Lung (tissue), 12 donors: ENCODE results near the gene GAR1. TPM values are rescaled to one million over a fixed set of nuclear protein-coding genes. Genes with fewer than 3 reads are reported as not detected.
A peak's percentile ranks its signal among the peaks of the same experiment; 100 is the strongest.

Experiments used
- ATAC-seq: fragments of 200-7000 bp; cut with Tn5 transposase; one replicate; pipeline ENCODE4 v1.9.1; 2020; ENCODE audit warnings: moderate number of reproducible peaks; ENCODE audit not compliant: insufficient read depth, low FRiP score
- DNase-seq, 3 donors: peaks; one replicate each; pipeline ENCODE4 v3.0.0-alpha.2; 2013 to 2017
- H3K27ac ChIP-seq, 2 donors: one replicate each; pipeline ENCODE4 v1.5.1; 2013; ENCODE audit warnings: mild to moderate bottlenecking in 2 of 2, moderate library complexity in 2 of 2, control low read depth in 1 of 2, inconsistent platforms in 1 of 2, low read depth in 1 of 2, low read length in 1 of 2
- H3K27me3 ChIP-seq, 3 donors: one replicate each; pipeline ENCODE4 v1.5.1; 2013; ENCODE audit warnings: low read length in 2 of 3; ENCODE audit not compliant: control insufficient read depth in 3 of 3, insufficient read depth in 3 of 3
- H3K36me3 ChIP-seq, 4 donors: one replicate each; pipeline ENCODE4 v1.5.1; 2013; ENCODE audit warnings: low read length in 4 of 4, mild to moderate bottlenecking in 1 of 4, moderate library complexity in 1 of 4; ENCODE audit not compliant: control insufficient read depth in 4 of 4, insufficient read depth in 4 of 4
- H3K4me1 ChIP-seq, 5 donors: one replicate each; pipeline ENCODE4 v1.5.1; 2013; ENCODE audit warnings: low read length in 5 of 5, mild to moderate bottlenecking in 2 of 5, moderate library complexity in 1 of 5; ENCODE audit not compliant: control insufficient read depth in 5 of 5, insufficient read depth in 5 of 5
- H3K4me3 ChIP-seq: one replicate; pipeline ENCODE4 v1.5.1; 2013; ENCODE audit warnings: mild to moderate bottlenecking, control low read depth, moderate library complexity
- H3K9ac ChIP-seq, 2 donors: one replicate each; pipeline ENCODE4 v1.5.1; 2013; ENCODE audit warnings: low read length in 2 of 2, control low read depth in 1 of 2; ENCODE audit not compliant: insufficient read depth in 1 of 2
- H3K9me3 ChIP-seq, 4 donors: one replicate each; pipeline ENCODE4 v1.5.1; 2013; ENCODE audit warnings: low read length in 3 of 4, mild to moderate bottlenecking in 1 of 4, moderate library complexity in 1 of 4; ENCODE audit not compliant: control insufficient read depth in 4 of 4, insufficient read depth in 3 of 4
- CTCF ChIP-seq: IDR thresholded peaks from 2 replicates; pipeline ENCODE4 v1.5.1; 2012; ENCODE audit warnings: mild to moderate bottlenecking; ENCODE audit errors: control extremely low read depth, extremely low read depth
- WGBS, 2 donors: extraction: QIAGEN DNeasy Blood & Tissue Kit; methylation state at CpG; one replicate each; pipeline ENCODE4 v1.1.7; 2013; 5-methylcytosine and 5-hydroxymethylcytosine counted together
- polyA plus RNA-seq, 2 donors: library from polyadenylated mRNA; stranded (reverse); fragments of 200-250 nt; gene quantifications; one replicate each; pipeline ENCODE4 v1.2.1, GENCODE V29; 2013
- total RNA-seq, 2 donors: library from RNA; depleted of rRNA in 1 of 2; stranded (reverse); fragments of >200 nt in 1 of 2; gene quantifications; one replicate each; pipeline ENCODE4 v1.2.1, GENCODE V29; 2014 to 2021
- donor health status: control.
- donor health status: control.
- donor health status: Bipolar disorder and iron deficiency.
- donor health status: healthy.
- donor health status: DM: yes; HTN: yes; CAD: no.

Gene GAR1
- total and polyA plus RNA-seq, 4 donors: 7.4 to 24.8 (median 15.2) TPM

- no peak for TF ChIP-seq CTCF
- 62 to 68% methylated on average over 2 of the region's 2 CpGs for WGBS, 2 donors
- no peaks in the 10 kb centered on the region for H3K9me3 ChIP-seq
- peaks cover 5 to 24% (median 10%) of the 10 kb centered on the region in 4 donors for H3K36me3 ChIP-seq
- ATAC-seq: no peak
- no peak overlapping the region for H3K27ac ChIP-seq
- no peak for DNase-seq
- H3K4me1 ChIP-seq: peaks cover 0 to 9% (median 5%) of the 10 kb centered on the region in 5 donors
- no peak overlapping the region for H3K4me3 ChIP-seq
- H3K27me3 ChIP-seq: no peaks in the 10 kb centered on the region
- H3K9ac ChIP-seq: no peak overlapping the region
These were observed 5.6 kb downstream of the GAR1 start for GRCh38 chr4:109821185-109821584.

- TF ChIP-seq CTCF: peak; percentile 22
- Histone ChIP-seq H3K27ac (no peak overlapping the region), H3K9me3 (no peaks in the 10 kb centered on the region), H3K4me3 (no peak overlapping the region), H3K27me3 (no peaks in the 10 kb centered on the region), H3K9ac (no peak overlapping the region), H3K4me1 (no peaks in the 10 kb centered on the region), H3K36me3 (peaks cover 0 to 11% (median 4%) of the 10 kb centered on the region in 4 donors)
- DNase-seq (peak in 2 of 3 donors; percentile 35 to 41), ATAC-seq (no peak)
These were observed 11.2 kb downstream of the GAR1 start for GRCh38 chr4:109826719-109827118.

- H3K27me3 ChIP-seq: no peaks in the 10 kb centered on the region
- no peaks in the 10 kb centered on the region for H3K9me3 ChIP-seq
- TF ChIP-seq CTCF: no peak
- peaks cover 0 to 8% (median 3%) of the 10 kb centered on the region in 4 donors for H3K36me3 ChIP-seq
- ATAC-seq: no peak
- no peak within 1 kb of the TSS for H3K4me3 ChIP-seq
- no peak within 1 kb of the TSS for H3K27ac ChIP-seq
- no peaks in the 10 kb centered on the region for H3K4me1 ChIP-seq
- DNase-seq: no peak
- H3K9ac ChIP-seq: no peak within 1 kb of the TSS
- 98 to 99% methylated on average over 2 of the region's 2 CpGs for WGBS, 2 donors
These were observed 12.1 kb downstream of the GAR1 start, which contains the start of gene RRH for GRCh38 chr4:109827672-109828071. TSS of gene RRH (plus strand) at chr4:109827972. CDS start at chr4:109828028, 56 bp downstream.

GRCh38 chr4:109833756-109834155, 18.2 kb downstream of the GAR1 start:
- no peak for TF ChIP-seq CTCF
- Histone ChIP-seq H3K9me3 (no peaks in the 10 kb centered on the region), H3K27ac (no peak overlapping the region), H3K27me3 (no peaks in the 10 kb centered on the region), H3K9ac (no peak overlapping the region), H3K4me1 (no peaks in the 10 kb centered on the region), H3K36me3 (peaks cover 0 to 2% (median 0%) of the 10 kb centered on the region in 4 donors), H3K4me3 (no peak overlapping the region)
- 84 to 93% methylated on average over 4 of the region's 4 CpGs for WGBS, 2 donors
- no peak for DNase-seq
- ATAC-seq: no peak
